GM06990 (cell line): ENCODE results near the gene WDR38.

ENCODE experiments used
- DNase-seq: peaks from one replicate; pipeline ENCODE4 v3.0.0-alpha.2; 2011; ENCODE audit not compliant: insufficient read length; ENCODE audit errors: extremely low read depth
- H3K27me3 ChIP-seq: replicated peaks from 2 replicates; pipeline ENCODE4 v1.6.0; 2011; ENCODE audit warnings: low read length; ENCODE audit not compliant: control insufficient read depth, insufficient read depth
- H3K36me3 ChIP-seq: 2 replicates; pipeline ENCODE4 v1.5.1; 2011; ENCODE audit warnings: low read length; ENCODE audit not compliant: control insufficient read depth, insufficient read depth
- H3K4me3 ChIP-seq: replicated peaks from 2 replicates; pipeline ENCODE4 v1.5.1; 2011; ENCODE audit warnings: low read depth, mild to moderate bottlenecking, control low read depth, low read length
- CTCF ChIP-seq: IDR thresholded peaks from 2 replicates; pipeline ENCODE4 v1.5.1; 2011; ENCODE audit warnings: low read length, control low read depth, mild to moderate bottlenecking, inconsistent platforms; ENCODE audit not compliant: insufficient read depth, poor library complexity, severe bottlenecking

WDR38 gene

GRCh38 chr9:124814164-124814535, 39.1 kb upstream of the WDR38 start:
- no peak for TF ChIP-seq CTCF
- H3K36me3 ChIP-seq = no peaks in the 10 kb centered on the region; the same call in 1 of the 2 replicates
- H3K4me3 ChIP-seq = no peak overlapping the region
- no peaks in the 10 kb centered on the region for H3K27me3 ChIP-seq
- no peak for DNase-seq

- no peak for DNase-seq
- no peaks in the 10 kb centered on the region for H3K36me3 ChIP-seq
- no peak overlapping the region for H3K4me3 ChIP-seq
- TF ChIP-seq CTCF = no peak
- H3K27me3 ChIP-seq = no peaks in the 10 kb centered on the region
These were observed 37.7 kb upstream of the WDR38 start for GRCh38 chr9:124815601-124816000.

GRCh38 chr9:124818431-124819281, 34.6 kb upstream of the WDR38 start:
- no peaks in the 10 kb centered on the region for H3K27me3 ChIP-seq
- DNase-seq = peak; percentile 56
- peak overlapping the region; percentile 22 for H3K4me3 ChIP-seq
- no peak for TF ChIP-seq CTCF
- H3K36me3 ChIP-seq = no peaks in the 10 kb centered on the region

GRCh38 chr9:124820698-124821623, 32.3 kb upstream of the WDR38 start:
- no peak for TF ChIP-seq CTCF
- Histone ChIP-seq H3K27me3 (no peaks in the 10 kb centered on the region), H3K36me3 (no peaks in the 10 kb centered on the region), H3K4me3 (no peak overlapping the region)
- DNase-seq = no peak

GRCh38 chr9:124828489-124829333, 24.5 kb upstream of the WDR38 start:
- H3K36me3 ChIP-seq = no peaks in the 10 kb centered on the region
- no peaks in the 10 kb centered on the region for H3K27me3 ChIP-seq
- H3K4me3 ChIP-seq = no peak overlapping the region
- DNase-seq = no peak
- TF ChIP-seq CTCF = no peak
